Ishikawa (cell line): ENCODE measurements around the gene SLC35A2.

Source experiments
- CEBPB ChIP-seq: IDR thresholded peaks from 2 replicates; pipeline ENCODE4 v1.6.1; 2012
- CREB1 ChIP-seq: IDR thresholded peaks from 2 replicates; pipeline ENCODE4 v1.6.1; 2012; ENCODE audit warnings: low read depth
- TAF1 ChIP-seq: IDR thresholded peaks from 2 replicates; pipeline ENCODE4 v1.6.1; 2012; ENCODE audit warnings: low read depth, mild to moderate bottlenecking

- no peak for TF ChIP-seq CREB1
- no peak for TF ChIP-seq TAF1
- no peak for TF ChIP-seq CEBPB
These were observed 34.3 kb upstream of the SLC35A2 start for GRCh38 chrX:48945517-48946348.
